Sigmoid colon (tissue), 7 donors: ENCODE data around the gene POLR3GL. TPM values are rescaled to one million over a fixed set of nuclear protein-coding genes. Genes with fewer than 3 reads are reported as not detected.

Experiments
- DNase-seq: peaks from one replicate; pipeline ENCODE4 v3.0.0-alpha.2; 2019
- H3K27ac ChIP-seq, 4 donors: fragments of 200-600 bp; sonication (generic); one replicate each; pipeline ENCODE4 v1.5.1; 2016 to 2019; ENCODE audit warnings: mild to moderate bottlenecking in 1 of 4
- H3K27me3 ChIP-seq, 3 donors: fragments of 200-600 bp; sonication (generic); one replicate each; pipeline ENCODE4 v1.5.1; 2019; ENCODE audit warnings: mild to moderate bottlenecking in 1 of 3
- H3K36me3 ChIP-seq, 4 donors: fragments of 200-600 bp; sonication (generic); one replicate each; pipeline ENCODE4 v1.5.1; 2016 to 2019
- H3K4me1 ChIP-seq, 4 donors: fragments of 200-600 bp; sonication (generic); one replicate each; pipeline ENCODE4 v1.5.1; 2017 to 2019
- H3K4me3 ChIP-seq, 4 donors: fragments of 200-600 bp; sonication (generic); one replicate each; pipeline ENCODE4 v1.5.1; 2017 to 2019; ENCODE audit warnings: mild to moderate bottlenecking in 2 of 4, moderate library complexity in 1 of 4
- H3K9me3 ChIP-seq, 4 donors: fragments of 200-600 bp in 3 of 4; sonication (generic) in 3 of 4; one replicate each; pipeline versions ENCODE4 v1.5.1 to v1.6.1; 2013 to 2019
- EP300 ChIP-seq, 4 donors: sonication (generic); formaldehyde crosslinking; IDR thresholded peaks; one replicate each; pipeline ENCODE4 v1.6.1; 2017; ENCODE audit warnings: antibody characterized with exemption in 4 of 4
- POLR2A ChIP-seq, 2 donors: fragments of 450-650 bp; IDR thresholded peaks; one replicate each; pipeline ENCODE4 v1.6.1; 2016; ENCODE audit warnings: antibody characterized with exemption in 2 of 2, mild to moderate bottlenecking in 2 of 2, moderate library complexity in 2 of 2
- POLR2AphosphoS5 ChIP-seq, 4 donors: sonication (generic); formaldehyde crosslinking; IDR thresholded peaks; one replicate each; pipeline ENCODE4 v1.6.1; 2017; ENCODE audit warnings: antibody characterized with exemption in 4 of 4
- WGBS, 2 donors: extraction: QIAGEN DNeasy Blood & Tissue Kit; methylation state at CpG; one replicate each; pipeline ENCODE4 v1.1.7; 2013; 5-methylcytosine and 5-hydroxymethylcytosine counted together
- intact Hi-C: fragments of 100-400 bp; cut with DNase I; formaldehyde crosslinking; loops from one replicate; pipeline ENCODE4 v1.15.1; 2023
- polyA plus RNA-seq, 3 donors: library from polyadenylated mRNA; stranded (reverse); fragments of 200-250 nt; gene quantifications; one replicate each; pipeline ENCODE4 v1.2.3, GENCODE V29; 2013
- total RNA-seq, 4 donors: library from RNA; depleted of rRNA; stranded (reverse); fragments of >200 nt; gene quantifications; one replicate each; pipeline ENCODE4 v1.1.0, GENCODE V29; 2016
- TF ChIP-seq, protein P1 (sequence below), 4 experiments: fragments of 450-650 bp in 3 of 4; fragments of 200-600 bp in 1 of 4; IDR thresholded peaks; one replicate each; pipeline ENCODE4 v1.5.1; 2016 to 2019; ENCODE audit warnings: antibody characterized with exemption in 4 of 4, mild to moderate bottlenecking in 3 of 4, moderate library complexity in 2 of 4
- donor health status: healthy with polysubstance abuse.
- donor health status: Bipolar disorder and iron deficiency.
- donor health status: healthy.

POLR3GL gene
- total and polyA plus RNA-seq, 7 donors: 23.1 to 47.4 (median 32.8) TPM

DNA sequence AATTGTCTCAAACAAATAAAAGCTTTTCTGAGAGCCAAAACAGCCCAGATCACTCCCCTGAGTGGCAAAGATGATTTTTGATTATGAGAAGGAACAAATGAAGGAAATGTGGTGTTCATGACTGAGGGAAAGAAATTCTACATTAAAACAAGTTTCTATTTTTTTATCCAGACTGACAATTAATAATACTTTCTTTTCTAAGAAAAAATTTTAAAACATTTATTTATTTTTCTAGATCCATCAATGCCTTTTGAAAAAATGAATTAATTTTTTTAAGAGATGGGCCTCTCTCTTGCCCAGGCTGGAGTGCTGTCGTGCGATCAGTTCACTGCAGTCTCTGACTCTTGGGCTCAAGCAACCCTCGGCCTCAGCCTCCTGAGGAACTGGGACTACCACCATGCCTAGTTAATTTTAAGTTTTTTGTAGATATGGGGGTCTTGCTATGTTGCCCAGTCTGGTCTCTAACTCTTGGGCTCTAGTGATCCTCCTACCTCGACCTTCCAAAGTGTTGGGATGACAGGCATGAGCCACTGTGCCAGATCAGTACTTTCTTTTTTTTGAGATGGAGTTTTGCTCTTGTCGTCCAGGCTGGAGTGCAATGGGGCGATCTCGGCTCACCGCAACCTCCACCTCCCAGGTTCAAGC lies 43.1 kb downstream of the POLR3GL start:
- Histone ChIP-seq H3K4me1 (peaks cover 0 to 29% (median 22%) of the 10 kb centered on the region in 4 donors), H3K27me3 (no peaks in the 10 kb centered on the region), H3K4me3 (peak overlapping the region in 1 of 4 donors; percentile 28), H3K27ac (peak overlapping the region; percentile 80 to 83 (median 82)), H3K36me3 (no peaks in the 10 kb centered on the region), H3K9me3 (no peaks in the 10 kb centered on the region)
- intact Hi-C loops: loop anchor here (1.0 kb wide), 1 partner anchor 30 kb away; no protein-coding TSS in a partner anchor
- TF ChIP-seq, protein P1, sequence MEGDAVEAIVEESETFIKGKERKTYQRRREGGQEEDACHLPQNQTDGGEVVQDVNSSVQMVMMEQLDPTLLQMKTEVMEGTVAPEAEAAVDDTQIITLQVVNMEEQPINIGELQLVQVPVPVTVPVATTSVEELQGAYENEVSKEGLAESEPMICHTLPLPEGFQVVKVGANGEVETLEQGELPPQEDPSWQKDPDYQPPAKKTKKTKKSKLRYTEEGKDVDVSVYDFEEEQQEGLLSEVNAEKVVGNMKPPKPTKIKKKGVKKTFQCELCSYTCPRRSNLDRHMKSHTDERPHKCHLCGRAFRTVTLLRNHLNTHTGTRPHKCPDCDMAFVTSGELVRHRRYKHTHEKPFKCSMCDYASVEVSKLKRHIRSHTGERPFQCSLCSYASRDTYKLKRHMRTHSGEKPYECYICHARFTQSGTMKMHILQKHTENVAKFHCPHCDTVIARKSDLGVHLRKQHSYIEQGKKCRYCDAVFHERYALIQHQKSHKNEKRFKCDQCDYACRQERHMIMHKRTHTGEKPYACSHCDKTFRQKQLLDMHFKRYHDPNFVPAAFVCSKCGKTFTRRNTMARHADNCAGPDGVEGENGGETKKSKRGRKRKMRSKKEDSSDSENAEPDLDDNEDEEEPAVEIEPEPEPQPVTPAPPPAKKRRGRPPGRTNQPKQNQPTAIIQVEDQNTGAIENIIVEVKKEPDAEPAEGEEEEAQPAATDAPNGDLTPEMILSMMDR (IDR thresholded peaks at IDR 0.05): peak in 1 of 4 experiments; percentile 11
- TF ChIP-seq POLR2AphosphoS5 (IDR thresholded peaks at IDR 0.05): no peak
- no peak for TF ChIP-seq POLR2A (IDR thresholded peaks at IDR 0.05)
- 91 to 92% methylated on average over 8 of the region's 8 CpGs for WGBS, 2 donors
- peak; percentile 66 for DNase-seq

DNA sequence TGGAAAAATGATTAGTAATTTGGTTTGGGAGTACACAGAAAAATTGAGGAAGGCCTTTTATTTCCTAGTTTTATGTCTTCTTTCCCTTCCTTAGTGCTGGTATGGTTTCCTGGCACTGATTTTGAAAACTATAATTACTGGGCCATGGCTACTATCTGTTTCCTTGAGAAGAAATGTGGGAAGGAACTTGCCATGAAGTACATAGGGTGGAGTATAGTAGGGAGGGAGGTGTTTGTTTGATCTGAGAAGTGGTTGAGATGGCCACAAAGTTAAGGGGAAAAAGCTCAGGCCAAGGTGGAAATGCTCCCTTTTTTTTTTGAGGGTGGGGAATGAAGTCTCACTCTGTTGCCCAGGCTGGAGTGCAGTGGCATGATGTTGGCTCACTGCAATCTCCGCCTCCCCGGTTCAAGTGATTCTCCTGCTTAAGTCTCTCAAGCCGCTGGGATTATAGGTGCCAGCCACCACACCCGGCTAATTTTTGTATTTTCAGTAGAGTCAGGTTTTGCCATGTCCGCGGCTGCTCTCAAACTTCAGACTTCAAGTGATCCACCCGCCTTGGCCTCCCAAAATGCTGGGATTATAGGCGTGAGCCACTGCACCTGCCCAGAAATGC lies 45.7 kb downstream of the POLR3GL start:
- intact Hi-C loops: loop anchor here (5.0 kb wide), 1 partner anchor 98 kb away; the partner anchor contains the start of gene ITGA10
- no peaks in the 10 kb centered on the region for H3K27me3 ChIP-seq
- H3K36me3 ChIP-seq: no peaks in the 10 kb centered on the region
- H3K4me3 ChIP-seq: no peak overlapping the region
- no peaks in the 10 kb centered on the region for H3K9me3 ChIP-seq
- peaks cover 0 to 29% (median 22%) of the 10 kb centered on the region in 4 donors for H3K4me1 ChIP-seq
- H3K27ac ChIP-seq: peak overlapping the region in 3 of 4 donors; percentile 25 to 45 (median 33)
- no peak for DNase-seq
- no peak for TF ChIP-seq POLR2AphosphoS5 (IDR thresholded peaks at IDR 0.05)
- WGBS, 2 donors: 84 to 90% methylated on average over 8 of the region's 8 CpGs

DNA sequence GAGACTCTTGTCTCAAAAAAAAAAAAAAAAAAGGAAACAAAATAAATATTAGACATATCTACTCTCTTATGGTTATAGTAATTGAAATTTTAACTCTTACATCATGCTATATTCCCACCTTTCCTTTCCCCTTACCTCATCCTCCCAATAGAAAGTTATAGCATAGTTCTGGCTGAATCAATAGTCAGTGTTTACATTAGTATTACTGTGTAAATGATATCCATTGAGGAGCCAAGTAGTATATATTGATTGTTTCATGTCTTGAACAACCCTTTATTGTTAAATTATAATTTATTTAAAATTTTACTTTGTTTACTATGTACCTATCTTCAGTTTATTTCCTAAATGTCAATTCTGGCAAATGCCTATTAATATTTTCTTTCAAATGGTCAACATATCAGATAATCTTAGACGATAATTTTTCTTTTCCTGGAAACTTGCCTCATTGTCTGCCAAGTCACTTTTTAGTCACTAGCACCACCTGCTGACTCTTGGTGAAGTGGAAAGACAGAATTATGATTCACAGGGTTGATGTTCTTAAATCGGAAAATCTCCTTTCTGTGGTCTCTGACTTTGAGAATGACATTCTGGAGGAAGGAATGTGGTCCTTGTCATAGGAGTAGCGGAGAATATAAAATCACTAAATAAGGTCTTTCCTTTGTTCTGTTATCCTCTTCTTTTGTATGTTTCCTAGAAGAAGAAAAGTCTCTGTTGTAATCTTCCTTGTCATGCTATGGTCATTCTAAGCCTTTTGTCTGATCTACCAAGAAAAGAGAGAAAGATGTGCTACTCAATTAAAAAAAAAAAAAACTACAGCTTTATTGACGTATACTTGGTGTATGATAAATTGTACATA lies 48.4 kb downstream of the POLR3GL start:
- no peak overlapping the region for H3K4me3 ChIP-seq
- peaks cover 0 to 8% (median 4%) of the 10 kb centered on the region in 4 donors for H3K4me1 ChIP-seq
- H3K27ac ChIP-seq: no peak overlapping the region
- 3 to 4% methylated on average over 4 of the region's 4 CpGs for WGBS, 2 donors
- H3K36me3 ChIP-seq: no peaks in the 10 kb centered on the region
- intact Hi-C loops: loop anchor here (1.0 to 5.0 kb wide), 4 partner anchors 36 to 168 kb away; partner anchors contain the start of genes ITGA10 and NUDT17
- TF ChIP-seq, protein P1 (IDR thresholded peaks at IDR 0.05): peak; percentile 62 to 75 (median 67)
- TF ChIP-seq POLR2AphosphoS5 (IDR thresholded peaks at IDR 0.05) (peak; percentile 8 to 59 (median 38)), POLR2A (IDR thresholded peaks at IDR 0.05) (no peak)
- no peaks in the 10 kb centered on the region for H3K9me3 ChIP-seq
- no peaks in the 10 kb centered on the region for H3K27me3 ChIP-seq
- DNase-seq: peak; percentile 57

DNA sequence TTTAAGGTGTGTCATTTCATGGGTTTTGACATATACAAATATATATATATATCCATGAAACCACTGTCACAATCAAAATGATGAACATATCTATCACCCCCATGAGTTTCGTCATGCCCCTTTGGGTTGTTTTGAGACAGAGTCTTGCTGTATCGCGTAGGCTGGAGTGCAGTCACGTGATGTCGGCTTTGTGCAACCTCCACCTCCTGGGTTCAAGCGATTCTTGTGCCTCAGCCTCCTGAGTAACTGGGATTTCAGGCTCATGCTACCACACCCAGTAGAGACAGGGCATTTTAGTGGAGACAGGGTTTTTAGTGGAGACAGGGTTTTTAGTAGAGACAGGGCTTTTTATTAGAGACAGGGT lies 49.1 kb downstream of the POLR3GL start:
- no peak overlapping the region for H3K4me3 ChIP-seq
- intact Hi-C loops: loop anchor here (1.0 to 5.0 kb wide), 4 partner anchors 36 to 169 kb away; partner anchors contain the start of genes ITGA10 and NUDT17
- no peaks in the 10 kb centered on the region for H3K36me3 ChIP-seq
- TF ChIP-seq POLR2A (IDR thresholded peaks at IDR 0.05) (no peak), EP300 (IDR thresholded peaks at IDR 0.05) (no peak), POLR2AphosphoS5 (IDR thresholded peaks at IDR 0.05) (no peak)
- TF ChIP-seq, protein P1 (IDR thresholded peaks at IDR 0.05): no peak
- no peak for DNase-seq
- no peak overlapping the region for H3K27ac ChIP-seq
- WGBS, 2 donors: 84 to 91% methylated on average over 6 of the region's 6 CpGs
- H3K9me3 ChIP-seq: no peaks in the 10 kb centered on the region
- no peaks in the 10 kb centered on the region for H3K27me3 ChIP-seq
- peaks cover 0 to 7% (median 3%) of the 10 kb centered on the region in 4 donors for H3K4me1 ChIP-seq
